SH-SY5Y (cell line): Measurements from ENCODE around the gene NPR3.

Experiments
- GATA2 ChIP-seq: IDR thresholded peaks from 2 replicates; pipeline ENCODE4 v1.6.1; 2011; ENCODE audit warnings: mild to moderate bottlenecking, low read depth, low read length
- GATA3 ChIP-seq: IDR thresholded peaks from 2 replicates; pipeline ENCODE4 v1.6.1; 2011; ENCODE audit warnings: low read depth, mild to moderate bottlenecking, low read length, moderate library complexity

DNA sequence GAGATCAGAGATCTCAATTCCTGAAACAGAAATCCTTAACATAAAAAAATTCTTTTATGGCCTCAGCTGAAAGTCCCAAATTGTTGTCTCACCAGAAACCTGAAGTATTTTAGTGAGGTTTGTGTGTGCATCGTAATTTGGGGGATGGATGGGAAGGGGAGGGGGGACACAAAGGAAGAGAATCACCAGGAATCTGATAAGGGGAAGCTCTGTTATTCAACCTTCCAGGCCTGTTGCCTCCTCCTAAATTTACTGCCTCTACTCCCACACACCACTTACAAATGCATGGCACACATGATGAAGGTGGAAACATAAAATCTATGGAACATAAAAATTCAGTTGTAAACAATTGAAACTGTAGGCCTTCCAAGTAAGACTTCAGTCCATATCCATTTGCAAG lies 97.7 kb downstream of the NPR3 start:
- no peak for TF ChIP-seq GATA3
- TF ChIP-seq GATA2 = no peak
